ENCODE measurements around the gene RBM4. TPM values are rescaled to one million over a fixed set of nuclear protein-coding genes. Genes with fewer than 3 reads are reported as not detected.

RBM4 gene
- total and polyA plus RNA-seq, 2 donors (not counting 1 experiment from before 2014, with no cell fraction given), result 125 to 199 TPM

GRCh38 chr11:66607126-66607834 is 31.2 kb upstream of the RBM4 start:
- ChIA-PET POLR2A (interaction anchor here (0.6 to 1.9 kb wide), 6 partner anchors 11 to 236 kb away, joined by 3 to 8 read pairs (median 5); partner anchors contain the start of genes RBM4 and RCE1), CTCF (interaction anchor here (1.8 to 2.1 kb wide), 3 partner anchors 10 to 70 kb away, joined by 5 to 13 read pairs (median 9); partner anchors contain the start of genes RBM14 and RBM4B)

More at GRCh38 chr11:66607126-66607834, 31.2 kb upstream of the RBM4 start:
- Mint-ChIP-seq H3K9me3 (ENCODE audit: insufficient read depth) (no peaks in the 10 kb centered on the region), H3K4me3 (no peak overlapping the region), H3K27ac (peak overlapping the region; percentile 76), H3K27me3 (no peaks in the 10 kb centered on the region), H3K4me1 (peaks cover 41% of the 10 kb centered on the region)
- intact Hi-C loops (cut with micrococcal nuclease), result no loop called here
- Histone ChIP-seq H4K20me1 (ENCODE audit: control insufficient read depth, insufficient read depth, low read length, poor library complexity, severe bottlenecking) (no peaks in the 10 kb centered on the region), H3K27ac (ENCODE audit: low read length in 2 of 2) (peak overlapping the region; percentile 9 to 56), H3K36me3 (replicated peaks in 1 of 2; ENCODE audit: control extremely low read depth in 1 of 2, control insufficient read depth in 1 of 2, extremely low read depth in 1 of 2, insufficient read depth in 2 of 2, low read length in 1 of 2) (peaks cover 0 to 19% of the 10 kb centered on the region in 2 experiments), H3K9ac (ENCODE audit: low read length) (no peak overlapping the region), H3K9me3 (ENCODE audit: control extremely low read depth in 1 of 3, control insufficient read depth in 2 of 3, insufficient read depth in 1 of 3, low read length in 2 of 3) (peaks cover 0 to 7% (median 0%) of the 10 kb centered on the region in 3 donors), H3K4me2 (replicated peaks; ENCODE audit: low read depth, low read length, poor library complexity, severe bottlenecking) (no peak overlapping the region), H3K4me1 (ENCODE audit: control insufficient read depth in 2 of 2, insufficient read depth in 2 of 2, low read length in 2 of 2) (peaks cover 41 to 56% of the 10 kb centered on the region in 2 donors), H3K27me3 (replicated peaks in 1 of 4; ENCODE audit: control extremely low read depth in 1 of 4, control insufficient read depth in 3 of 4, insufficient read depth in 4 of 4, low read length in 3 of 4) (no peaks in the 10 kb centered on the region), H3K4me3 (ENCODE audit: control extremely low read depth in 1 of 5, extremely low read depth in 1 of 5, insufficient read depth in 1 of 5, low read depth in 2 of 5, low read length in 4 of 5) (no peak overlapping the region), H2AFZ (ENCODE audit: insufficient read depth, low read depth, low read length, poor library complexity, severe bottlenecking) (no peak overlapping the region), H3K79me2 (ENCODE audit: control insufficient read depth, insufficient read depth, low read length) (peaks cover 14% of the 10 kb centered on the region)
- ATAC-seq (ENCODE audit: low read depth) (no peak), DNase-seq (no peak)
- WGBS (ENCODE audit: insufficient coverage), result 78% methylated on average over 5 of the region's 8 CpGs
- TF ChIP-seq EZH2 (IDR thresholded peaks at IDR 0.05; ENCODE audit: borderline replicate concordance, insufficient read depth, low read depth, low read length, poor library complexity, severe bottlenecking), result no peak
- no peak for TF ChIP-seq CTCF (IDR thresholded peaks at IDR 0.05)
